Measurements from ENCODE around the gene EIF1. TPM values are rescaled to one million over a fixed set of nuclear protein-coding genes. Genes with fewer than 3 reads are reported as not detected.

The EIF1 gene
- total and polyA plus RNA-seq, 2 donors from 2014 or later: 842 to 1,166 TPM

- Histone ChIP-seq H3K4me3 (ENCODE audit: low read length in 3 of 3) (no peak overlapping the region), H3K36me3 (ENCODE audit: control insufficient read depth in 2 of 3, insufficient read depth in 3 of 3, low read length in 3 of 3) (no peaks in the 10 kb centered on the region), H3K9ac (ENCODE audit: low read length in 3 of 3) (no peak overlapping the region), H3K27ac (ENCODE audit: low read depth in 2 of 2, low read length in 2 of 2) (no peak overlapping the region), H3K9me3 (ENCODE audit: control insufficient read depth in 2 of 3, insufficient read depth in 1 of 3, low read length in 3 of 3) (no peaks in the 10 kb centered on the region), H3K27me3 (ENCODE audit: control insufficient read depth, insufficient read depth, low read length) (no peaks in the 10 kb centered on the region), H3K4me1 (ENCODE audit: control insufficient read depth in 2 of 3, insufficient read depth in 2 of 3, low read depth in 1 of 3, low read length in 3 of 3) (no peaks in the 10 kb centered on the region)
- TF ChIP-seq CTCF (IDR thresholded peaks at IDR 0.05; ENCODE audit: borderline replicate concordance, extremely low read depth, insufficient read depth): no peak
- intact Hi-C loops (cut with DNase I): no loop called here
- DNase-seq (no peak), FAIRE-seq (no peak)
These were observed 14.0 kb downstream of the EIF1 start for GRCh38 chr17:41702712-41703111.

- H3K4me1 ChIP-seq (ENCODE audit: control insufficient read depth in 2 of 3, insufficient read depth in 2 of 3, low read depth in 1 of 3, low read length in 3 of 3): no peaks in the 10 kb centered on the region
- no peak overlapping the region for H3K27ac ChIP-seq (ENCODE audit: low read depth in 2 of 2, low read length in 2 of 2)
- intact Hi-C loops (cut with DNase I): no loop called here
- H3K27me3 ChIP-seq (ENCODE audit: control insufficient read depth, insufficient read depth, low read length): no peaks in the 10 kb centered on the region
- no peak for DNase-seq
- FAIRE-seq: no peak
- H3K9ac ChIP-seq (ENCODE audit: low read length in 3 of 3): no peak overlapping the region
- TF ChIP-seq CTCF (IDR thresholded peaks at IDR 0.05; ENCODE audit: borderline replicate concordance, extremely low read depth, insufficient read depth): no peak
- no peak overlapping the region for H3K4me3 ChIP-seq (ENCODE audit: low read length in 3 of 3)
- H3K9me3 ChIP-seq (ENCODE audit: control insufficient read depth in 2 of 3, insufficient read depth in 1 of 3, low read length in 3 of 3): no peaks in the 10 kb centered on the region
- no peaks in the 10 kb centered on the region for H3K36me3 ChIP-seq (ENCODE audit: control insufficient read depth in 2 of 3, insufficient read depth in 3 of 3, low read length in 3 of 3)
These were observed 16.7 kb downstream of the EIF1 start for GRCh38 chr17:41705271-41705991.

- H3K27ac ChIP-seq (ENCODE audit: low read depth in 2 of 2, low read length in 2 of 2): no peak overlapping the region
- DNase-seq: no peak
- no peaks in the 10 kb centered on the region for H3K4me1 ChIP-seq (ENCODE audit: control insufficient read depth in 2 of 3, insufficient read depth in 2 of 3, low read depth in 1 of 3, low read length in 3 of 3)
- H3K4me3 ChIP-seq (ENCODE audit: low read length in 3 of 3): no peak overlapping the region
- no peak for FAIRE-seq
- TF ChIP-seq CTCF (IDR thresholded peaks at IDR 0.05; ENCODE audit: borderline replicate concordance, extremely low read depth, insufficient read depth): no peak
- intact Hi-C loops (cut with DNase I): no loop called here
- no peaks in the 10 kb centered on the region for H3K27me3 ChIP-seq (ENCODE audit: control insufficient read depth, insufficient read depth, low read length)
- no peaks in the 10 kb centered on the region for H3K9me3 ChIP-seq (ENCODE audit: control insufficient read depth in 2 of 3, insufficient read depth in 1 of 3, low read length in 3 of 3)
- no peaks in the 10 kb centered on the region for H3K36me3 ChIP-seq (ENCODE audit: control insufficient read depth in 2 of 3, insufficient read depth in 3 of 3, low read length in 3 of 3)
- H3K9ac ChIP-seq (ENCODE audit: low read length in 3 of 3): no peak overlapping the region
These were observed 19.4 kb downstream of the EIF1 start for GRCh38 chr17:41707803-41708669.
